Transverse colon (tissue), 4 donors: ENCODE data around the gene OS9. TPM values are rescaled to one million over a fixed set of nuclear protein-coding genes. Genes with fewer than 3 reads are reported as not detected.
"Not testable (repeated sequence)": the region's sequence is repeated elsewhere in the genome, so short reads cannot be mapped to it uniquely, and the experiment has no call there.

ENCODE experiments used
- DNase-seq: peaks from one replicate; pipeline ENCODE4 v3.0.0-alpha.2; 2019
- H3K27ac ChIP-seq, 4 donors: fragments of 200-600 bp; sonication (generic); 2 replicates each; pipeline ENCODE4 v1.5.1; 2016 to 2018; ENCODE audit warnings: inconsistent platforms in 4 of 4
- H3K27me3 ChIP-seq: fragments of 200-600 bp; sonication (generic); 2 replicates; pipeline ENCODE4 v1.5.1; 2017; ENCODE audit warnings: inconsistent platforms
- H3K36me3 ChIP-seq, 4 donors: fragments of 200-600 bp; sonication (generic); 2 replicates each; pipeline ENCODE4 v1.5.1; 2017 to 2019; ENCODE audit warnings: inconsistent platforms in 4 of 4
- H3K4me1 ChIP-seq, 4 donors: fragments of 200-600 bp; sonication (generic); 2 replicates each; pipeline ENCODE4 v1.5.1; 2017 to 2020; ENCODE audit warnings: inconsistent platforms in 4 of 4
- H3K4me3 ChIP-seq, 4 donors: fragments of 200-600 bp; sonication (generic); 1 replicate in 1 of 4; 2 replicates in 3 of 4; pipeline versions ENCODE4 v1.5.1 to v1.6.1; 2017 to 2019; ENCODE audit warnings: inconsistent platforms in 4 of 4
- H3K9me3 ChIP-seq, 2 donors: fragments of 200-600 bp; sonication (generic); 2 replicates each; pipeline ENCODE4 v1.5.1; 2017 to 2019; ENCODE audit warnings: inconsistent platforms in 2 of 2
- CTCF ChIP-seq, 5 experiments: fragments of 200-600 bp in 3 of 5; fragments of 450-650 bp in 2 of 5; sonication (generic) in 3 of 5; IDR thresholded peaks; 1 replicate in 2 of 5; 2 replicates in 3 of 5; pipeline ENCODE4 v1.5.1; 2016 to 2017; ENCODE audit warnings: antibody characterized with exemption in 5 of 5, inconsistent platforms in 3 of 5, mild to moderate bottlenecking in 2 of 5, moderate library complexity in 1 of 5
- EP300 ChIP-seq: sonication (generic); formaldehyde crosslinking; IDR thresholded peaks from one replicate; pipeline ENCODE4 v1.6.1; 2017; ENCODE audit warnings: antibody characterized with exemption, low read depth
- POLR2A ChIP-seq: fragments of 450-650 bp; IDR thresholded peaks from one replicate; pipeline ENCODE4 v1.6.1; 2016; ENCODE audit warnings: antibody characterized with exemption, mild to moderate bottlenecking, moderate library complexity
- POLR2AphosphoS5 ChIP-seq, 3 donors: sonication (generic); formaldehyde crosslinking; IDR thresholded peaks; one replicate each; pipeline ENCODE4 v1.6.1; 2016; ENCODE audit warnings: antibody characterized with exemption in 3 of 3
- WGBS, 2 donors: methylation state at CpG; one replicate each; pipeline ENCODE4 v1.1.5; 2018; ENCODE audit warnings: low coverage in 1 of 2; 5-methylcytosine and 5-hydroxymethylcytosine counted together
- in situ Hi-C, 4 donors: fragments of 200-750 bp; cut with MboI; loops; one replicate each; pipeline versions ENCODE4 v1.15.0 to v1.15.1; 2017; ENCODE audit warnings: low sequenced_read_pairs in 3 of 4, low pct_ligation_motif_present in 1 of 4, low pct_unique_long_range_greater_than_20kb in 1 of 4
- intact Hi-C: fragments of 100-400 bp; cut with DNase I; formaldehyde crosslinking; loops from one replicate; pipeline ENCODE4 v1.15.1; 2023; ENCODE audit warnings: low total_unique reads
- total RNA-seq, 4 donors: library from RNA; depleted of rRNA; stranded (reverse); fragments of >200 nt; gene quantifications; one replicate each; pipeline ENCODE4 v1.1.0, GENCODE V29; 2016

OS9 gene
- total RNA-seq, 4 donors from 2014 or later = 187 to 362 (median 249) TPM

DNA sequence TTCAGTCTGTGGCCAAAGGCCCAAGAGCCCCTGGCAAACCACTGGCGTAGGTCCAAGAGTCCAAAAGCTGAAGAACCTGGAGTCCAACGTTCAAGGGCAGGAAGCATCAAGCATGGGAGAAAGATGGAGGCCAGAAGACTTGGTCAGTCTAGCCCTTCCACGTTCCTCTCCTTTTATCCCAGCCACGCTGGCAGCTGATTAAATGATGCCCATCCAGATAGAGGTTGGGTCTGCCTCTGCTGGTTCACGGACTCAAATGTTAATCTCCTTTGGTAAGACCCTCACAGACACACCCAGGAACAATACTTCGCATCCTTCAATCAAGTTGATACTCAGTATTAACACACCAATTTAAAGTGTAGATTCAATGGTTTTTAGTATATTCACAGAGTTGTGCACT is 21.1 kb upstream of the OS9 start:
- TF ChIP-seq EP300 (no peak), CTCF (IDR thresholded peaks at IDR 0.05) (no peak), POLR2AphosphoS5 (IDR thresholded peaks at IDR 0.05) (no peak)
- Histone ChIP-seq H3K4me3 (no peak overlapping the region), H3K36me3 (no peaks in the 10 kb centered on the region), H3K27me3 (no peaks in the 10 kb centered on the region), H3K4me1 (no peaks in the 10 kb centered on the region), H3K9me3 (no peaks in the 10 kb centered on the region), H3K27ac (no peak overlapping the region)
- in situ Hi-C loops (no loop called here), intact Hi-C loops (loop anchor here (5.0 kb wide), 1 partner anchor 116 kb away; no protein-coding TSS in a partner anchor)
- DNase-seq = no peak
- WGBS, 2 donors = 90 to 100% methylated on average over 1 to 6 of the region's 6 CpGs

GRCh38 chr12:57674691-57675090 is 19.2 kb upstream of the OS9 start:
- H3K9me3 ChIP-seq = no peaks in the 10 kb centered on the region
- DNase-seq = no peak
- in situ Hi-C loops (no loop called here), intact Hi-C loops (loop anchor here (5.0 kb wide), 1 partner anchor 117 kb away; no protein-coding TSS in a partner anchor)
- H3K4me1 ChIP-seq = no peaks in the 10 kb centered on the region
- H3K27me3 ChIP-seq = no peaks in the 10 kb centered on the region
- no peaks in the 10 kb centered on the region for H3K36me3 ChIP-seq
- TF ChIP-seq POLR2AphosphoS5 (IDR thresholded peaks at IDR 0.05) (no peak), POLR2A (no peak), CTCF (IDR thresholded peaks at IDR 0.05) (no peak), EP300 (no peak)
- 93 to 100% methylated on average over 2 to 29 of the region's 29 CpGs for WGBS, 2 donors
- no peak overlapping the region for H3K27ac ChIP-seq
- H3K4me3 ChIP-seq = no peak overlapping the region

DNA sequence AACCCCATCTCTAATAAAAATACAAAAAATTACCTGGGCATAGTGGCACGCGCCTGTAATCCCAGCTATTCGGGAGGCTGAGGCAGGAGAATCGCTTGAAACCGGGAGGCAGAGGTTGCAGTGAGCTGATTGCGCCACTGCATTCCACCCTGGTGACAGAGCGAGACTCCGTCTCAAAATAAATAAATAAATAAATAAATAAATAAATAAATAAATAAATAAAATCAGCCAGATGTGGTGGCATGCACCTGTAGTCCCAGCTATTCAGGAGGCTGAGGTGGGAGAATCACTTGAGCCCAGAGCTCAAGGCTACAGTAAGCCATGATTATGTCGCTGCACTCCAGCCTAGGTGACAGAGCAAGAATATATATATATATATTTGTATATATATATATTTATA is 16.0 kb upstream of the OS9 start:
- H3K27ac ChIP-seq, intact Hi-C loops, H3K9me3 ChIP-seq, DNase-seq, H3K27me3 ChIP-seq, H3K36me3 ChIP-seq, H3K4me3 ChIP-seq, in situ Hi-C loops, H3K4me1 ChIP-seq: not testable (repeated sequence)
- 90 to 94% methylated on average over 9 of the region's 9 CpGs for WGBS, 2 donors

- Histone ChIP-seq H3K9me3 (no peaks in the 10 kb centered on the region), H3K27ac (no peak overlapping the region), H3K4me3 (no peak overlapping the region), H3K36me3 (no peaks in the 10 kb centered on the region), H3K27me3 (peaks cover 7% of the 10 kb centered on the region), H3K4me1 (no peaks in the 10 kb centered on the region)
- no peak for TF ChIP-seq EP300
- TF ChIP-seq CTCF (IDR thresholded peaks at IDR 0.05) = no peak
- no peak for DNase-seq
- in situ Hi-C loops = no loop called here
- intact Hi-C loops = no loop called here
These were observed 14.2 kb upstream of the OS9 start for GRCh38 chr12:57679697-57680096.

GRCh38 chr12:57687862-57688261 is 6.1 kb upstream of the OS9 start:
- Histone ChIP-seq H3K27ac (no peak overlapping the region), H3K9me3 (no peaks in the 10 kb centered on the region), H3K4me1 (no peaks in the 10 kb centered on the region), H3K36me3 (no peaks in the 10 kb centered on the region), H3K27me3 (peaks cover 56% of the 10 kb centered on the region), H3K4me3 (no peak overlapping the region)
- no peak for DNase-seq
- in situ Hi-C loops = no loop called here
- intact Hi-C loops = no loop called here
- TF ChIP-seq CTCF (IDR thresholded peaks at IDR 0.05) = no peak
- 78 to 83% methylated on average over 2 to 4 of the region's 4 CpGs for WGBS, 2 donors
